ENCODE results near the gene KANTR. TPM values are rescaled to one million over a fixed set of nuclear protein-coding genes. Genes with fewer than 3 reads are reported as not detected.

Gene KANTR
- total RNA-seq, 3 donors from 2014 or later = 10.5 to 18.5 (median 15.7) TPM

DNA sequence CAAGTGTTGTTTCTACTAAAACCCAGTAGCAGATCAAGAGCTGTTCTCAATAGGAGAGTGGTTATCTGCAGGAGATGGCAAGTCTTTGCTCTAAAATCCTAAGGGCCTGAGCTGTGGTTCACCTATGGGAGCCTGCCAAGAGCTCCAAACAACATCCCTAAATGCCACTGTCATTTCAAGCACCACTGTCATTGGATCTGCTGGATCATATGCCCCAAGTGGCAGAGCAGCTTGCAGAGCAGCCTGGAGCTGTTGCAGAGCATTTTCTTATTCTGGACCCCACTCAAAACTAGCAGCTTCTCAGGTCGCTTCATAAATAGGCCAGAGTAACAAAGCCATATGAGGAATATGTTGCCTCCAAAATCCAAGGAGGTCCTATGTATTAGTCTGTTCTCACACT lies 59.6 kb downstream of the KANTR start:
- intact Hi-C loops (cut with DNase I, micrococcal nuclease) = no loop called here
- Histone ChIP-seq H3K9me3 (no peaks in the 10 kb centered on the region), H3K4me1 (ENCODE audit: low read depth) (no peaks in the 10 kb centered on the region), H3K36me3 (ENCODE audit: low read depth) (no peaks in the 10 kb centered on the region), H3K4me3 (no peak overlapping the region)
- ATAC-seq = no peak
- TF ChIP-seq, protein P1, sequence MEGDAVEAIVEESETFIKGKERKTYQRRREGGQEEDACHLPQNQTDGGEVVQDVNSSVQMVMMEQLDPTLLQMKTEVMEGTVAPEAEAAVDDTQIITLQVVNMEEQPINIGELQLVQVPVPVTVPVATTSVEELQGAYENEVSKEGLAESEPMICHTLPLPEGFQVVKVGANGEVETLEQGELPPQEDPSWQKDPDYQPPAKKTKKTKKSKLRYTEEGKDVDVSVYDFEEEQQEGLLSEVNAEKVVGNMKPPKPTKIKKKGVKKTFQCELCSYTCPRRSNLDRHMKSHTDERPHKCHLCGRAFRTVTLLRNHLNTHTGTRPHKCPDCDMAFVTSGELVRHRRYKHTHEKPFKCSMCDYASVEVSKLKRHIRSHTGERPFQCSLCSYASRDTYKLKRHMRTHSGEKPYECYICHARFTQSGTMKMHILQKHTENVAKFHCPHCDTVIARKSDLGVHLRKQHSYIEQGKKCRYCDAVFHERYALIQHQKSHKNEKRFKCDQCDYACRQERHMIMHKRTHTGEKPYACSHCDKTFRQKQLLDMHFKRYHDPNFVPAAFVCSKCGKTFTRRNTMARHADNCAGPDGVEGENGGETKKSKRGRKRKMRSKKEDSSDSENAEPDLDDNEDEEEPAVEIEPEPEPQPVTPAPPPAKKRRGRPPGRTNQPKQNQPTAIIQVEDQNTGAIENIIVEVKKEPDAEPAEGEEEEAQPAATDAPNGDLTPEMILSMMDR (IDR thresholded peaks at IDR 0.05) = no peak
- no peak for DNase-seq

DNA sequence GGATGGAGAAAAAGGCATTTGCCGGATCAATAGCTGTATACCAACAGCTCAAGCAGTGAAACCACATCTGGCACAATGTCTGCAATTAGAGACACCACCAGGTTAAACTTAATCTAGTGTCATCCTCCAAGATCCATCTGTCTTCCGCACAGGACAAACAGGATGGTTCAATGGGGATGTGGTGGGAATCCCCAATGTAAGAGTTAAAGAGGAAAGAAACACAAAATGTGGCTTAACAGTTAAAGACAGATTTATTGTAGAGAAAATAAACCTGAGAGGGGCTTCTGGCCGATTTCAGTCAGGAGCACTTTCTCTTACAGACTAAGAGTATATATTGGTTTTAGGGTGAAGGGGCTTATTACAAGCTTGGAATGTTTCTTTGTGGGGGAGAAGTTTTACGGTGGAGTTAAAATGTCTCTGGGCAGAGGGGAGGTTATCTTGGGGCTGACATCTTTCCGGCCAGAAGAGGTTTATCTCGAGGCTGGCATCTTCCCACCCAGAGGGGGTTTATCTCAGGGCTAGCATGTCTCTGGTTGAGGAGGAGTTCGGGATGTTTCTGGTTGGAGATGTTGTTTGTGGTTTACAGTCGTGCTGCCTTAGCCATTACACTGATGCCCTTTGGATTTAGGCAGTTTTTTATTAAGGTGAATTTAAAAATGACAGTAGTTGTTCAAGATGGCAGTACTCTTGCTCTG lies 61.7 kb downstream of the KANTR start:
- Histone ChIP-seq H3K9me3 (no peaks in the 10 kb centered on the region), H3K4me1 (ENCODE audit: low read depth) (no peaks in the 10 kb centered on the region), H3K4me3 (no peak overlapping the region), H3K36me3 (ENCODE audit: low read depth) (no peaks in the 10 kb centered on the region)
- ATAC-seq = no peak
- intact Hi-C loops (cut with DNase I, micrococcal nuclease) = no loop called here
- no peak for DNase-seq
- TF ChIP-seq, protein P1 (IDR thresholded peaks at IDR 0.05) = no peak

DNA sequence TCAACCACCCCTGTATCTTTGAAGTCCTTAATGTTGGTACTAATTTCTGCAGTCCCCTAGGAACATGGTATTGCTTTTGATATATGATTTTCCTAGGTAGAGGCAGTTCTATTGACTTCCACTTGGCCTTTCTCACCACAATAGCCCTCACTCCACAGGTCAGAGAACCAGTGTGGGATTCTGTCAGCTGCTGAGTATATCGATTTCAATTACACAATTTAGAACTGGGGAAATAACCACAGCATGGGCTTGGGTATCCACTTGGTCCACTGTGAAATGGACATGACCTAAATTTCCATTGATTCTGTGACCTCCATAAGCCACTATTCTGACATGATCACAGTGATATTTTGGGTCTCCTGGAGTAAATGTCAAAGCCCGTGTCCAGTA lies 62.3 kb downstream of the KANTR start:
- no peaks in the 10 kb centered on the region for H3K36me3 ChIP-seq (ENCODE audit: low read depth)
- intact Hi-C loops (cut with DNase I, micrococcal nuclease) = no loop called here
- ATAC-seq (no peak), DNase-seq (no peak)
- no peaks in the 10 kb centered on the region for H3K4me1 ChIP-seq (ENCODE audit: low read depth)
- H3K4me3 ChIP-seq = no peak overlapping the region
- no peaks in the 10 kb centered on the region for H3K9me3 ChIP-seq
- TF ChIP-seq, protein P1 (IDR thresholded peaks at IDR 0.05) = no peak

DNA sequence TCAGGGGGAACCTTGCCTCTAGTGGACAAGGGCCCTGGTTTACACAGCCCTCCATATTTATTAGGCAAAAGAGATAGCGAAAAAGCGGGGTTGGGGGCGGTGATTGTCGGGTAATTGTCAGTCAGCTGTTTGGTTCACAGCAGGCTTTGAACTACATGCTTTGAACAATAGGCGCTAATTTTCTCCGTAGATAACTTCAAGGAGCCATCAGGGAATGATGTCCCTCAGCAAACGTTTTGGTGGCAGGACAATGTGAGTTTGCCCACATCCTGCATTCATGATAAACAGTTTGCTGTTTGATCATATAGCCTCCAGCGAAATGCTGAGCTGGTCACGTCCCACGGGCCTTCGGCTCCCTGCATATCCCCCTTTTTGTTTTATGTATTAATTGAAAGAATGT lies 65.2 kb downstream of the KANTR start:
- ATAC-seq (no peak), DNase-seq (no peak)
- no peak overlapping the region for H3K4me3 ChIP-seq
- H3K9me3 ChIP-seq = no peaks in the 10 kb centered on the region
- H3K4me1 ChIP-seq (ENCODE audit: low read depth) = no peaks in the 10 kb centered on the region
- no peaks in the 10 kb centered on the region for H3K36me3 ChIP-seq (ENCODE audit: low read depth)
- intact Hi-C loops (cut with DNase I, micrococcal nuclease) = no loop called here
- TF ChIP-seq, protein P1 (IDR thresholded peaks at IDR 0.05) = no peak

DNA sequence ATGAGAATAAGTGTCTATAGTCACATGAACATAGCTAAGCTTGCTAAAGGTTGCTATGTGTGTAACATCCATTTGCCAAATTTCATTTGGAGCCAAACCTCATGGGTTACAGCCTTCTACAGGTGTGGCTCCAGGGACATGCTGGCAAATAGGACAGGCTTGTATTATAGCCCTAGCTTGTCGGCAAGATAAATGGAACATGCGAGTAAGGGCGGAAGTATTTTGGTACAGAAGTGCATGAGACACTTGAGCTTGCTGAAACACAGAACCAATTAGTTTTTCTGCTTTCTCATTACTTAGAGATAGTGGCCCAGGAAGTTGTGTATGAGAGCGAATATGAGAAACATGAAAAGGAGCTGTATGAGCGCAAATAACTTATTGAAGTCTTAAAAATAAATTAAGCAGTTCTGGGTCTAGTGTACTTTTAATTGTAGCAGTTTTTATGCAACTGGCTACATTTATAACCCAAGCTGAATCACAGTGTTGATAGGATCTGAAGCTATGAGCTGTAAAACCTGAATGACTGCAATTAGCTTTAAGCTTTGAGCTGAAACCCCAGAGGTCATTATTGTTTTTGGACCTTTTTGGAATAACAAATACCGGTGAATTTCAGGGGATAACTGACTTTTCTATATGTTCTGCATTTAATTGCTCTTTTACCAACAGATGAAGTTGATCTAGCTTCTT lies 66.5 kb downstream of the KANTR start:
- H3K36me3 ChIP-seq (ENCODE audit: low read depth) = no peaks in the 10 kb centered on the region
- no peak overlapping the region for H3K4me3 ChIP-seq
- DNase-seq = peak in 1 of 3 donors; percentile 29
- H3K4me1 ChIP-seq (ENCODE audit: low read depth) = no peaks in the 10 kb centered on the region
- H3K9me3 ChIP-seq = no peaks in the 10 kb centered on the region
- intact Hi-C loops (cut with DNase I, micrococcal nuclease) = no loop called here
- TF ChIP-seq, protein P1 (IDR thresholded peaks at IDR 0.05) = no peak
- ATAC-seq = peak; percentile 78
